GM10248 (cell line): ENCODE results near the gene SEMA3C.

Experiments
- CTCF ChIA-PET: fragments of 300-600 bp; sonication (Branson Sonifier 250); formaldehyde crosslinking; extraction: SDS; loops from one replicate; lab custom pipeline; 2021; ENCODE audit warnings: antibody characterized with exemption; lab: Yijun Ruan, JAX
- POLR2A ChIA-PET: fragments of 350-650 bp; sonication (Branson Sonifier 250); formaldehyde crosslinking; extraction: SDS; loops from one replicate; lab custom pipeline; 2020; ENCODE audit warnings: antibody characterized with exemption; lab: Yijun Ruan, JAX
- DNase-seq: peaks from one replicate; pipeline ENCODE4 v3.0.0; 2012; ENCODE audit errors: extremely low spot score
- CTCF ChIP-seq: IDR thresholded peaks from 2 replicates; pipeline ENCODE4 v1.5.1; 2012; ENCODE audit warnings: mild to moderate bottlenecking, low read depth; ENCODE audit errors: extremely low read depth, missing control alignments, control extremely low read depth

Gene SEMA3C

GRCh38 chr7:80703272-80703671 is 215.6 kb downstream of the SEMA3C start:
- TF ChIP-seq CTCF = no peak
- POLR2A ChIA-PET = no interaction called here
- CTCF ChIA-PET = interaction anchor here (1.3 to 1.5 kb wide), 2 partner anchors 28 to 765 kb away, joined by 3 read pairs; no protein-coding TSS in a partner anchor
- DNase-seq = no peak

GRCh38 chr7:80699721-80700256 is 219.1 kb downstream of the SEMA3C start:
- CTCF ChIA-PET = no interaction called here
- DNase-seq = no peak
- POLR2A ChIA-PET = no interaction called here

GRCh38 chr7:80699045-80699638 is 219.7 kb downstream of the SEMA3C start:
- peak; percentile 54 for TF ChIP-seq CTCF
- CTCF ChIA-PET = interaction anchor here (1.8 to 4.6 kb wide), 4 partner anchors 10 to 770 kb away, joined by 5 to 34 read pairs (median 7); no protein-coding TSS in a partner anchor
- DNase-seq = peak; percentile 9
- POLR2A ChIA-PET = no interaction called here

More at GRCh38 chr7:80699721-80700256, 219.1 kb downstream of the SEMA3C start:
- no peak for TF ChIP-seq CTCF
